ENCODE measurements around the gene ADARB2.

DNA sequence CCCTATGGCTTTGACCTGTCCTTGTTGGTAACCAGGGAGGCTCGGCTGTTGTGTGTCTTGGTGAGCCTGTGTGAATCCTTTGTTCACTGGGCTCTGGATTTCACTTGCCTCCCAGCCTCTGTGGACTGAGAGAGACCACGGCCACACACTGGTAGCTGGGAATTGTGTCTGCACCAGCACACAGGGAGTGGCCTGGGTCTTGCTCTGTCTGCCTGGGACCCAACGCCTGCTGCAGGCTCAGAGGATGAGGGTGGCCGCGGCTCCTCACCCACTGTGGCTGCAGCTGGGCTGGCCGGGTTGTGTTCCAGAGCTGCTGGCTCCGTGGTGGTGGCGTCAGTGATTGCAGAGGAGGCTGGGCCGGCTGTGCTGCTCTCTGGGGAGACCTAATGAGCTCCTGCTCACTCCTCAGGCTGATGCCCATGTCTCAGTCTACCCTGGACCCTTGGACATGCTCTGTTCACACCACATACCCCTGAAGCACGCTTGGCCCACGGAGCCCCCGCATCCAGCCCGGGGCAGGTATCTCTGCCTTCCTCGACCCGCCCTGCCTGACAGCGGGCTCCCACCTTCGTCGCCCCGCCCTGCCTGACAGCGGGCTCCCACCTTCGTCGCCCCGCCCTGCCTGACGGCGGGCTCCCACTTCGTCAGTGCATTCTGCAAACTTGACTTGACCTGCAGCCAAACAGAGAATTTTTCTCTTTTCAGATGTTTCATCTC lies 328.5 kb downstream of the ADARB2 start:
- TF ChIP-seq EZH2phosphoT487 (IDR thresholded peaks at IDR 0.05; ENCODE audit: insufficient read depth, low read depth) (no peak), EZH2 (IDR thresholded peaks at IDR 0.05; ENCODE audit: insufficient read depth, poor library complexity, severe bottlenecking) (no peak)
